Renal cortex interstitium (tissue), 11 donors: ENCODE data around the gene RAB10. TPM values are rescaled to one million over a fixed set of nuclear protein-coding genes. Genes with fewer than 3 reads are reported as not detected.

Source experiments
- DNase-seq, 11 donors: peaks; one replicate each; pipeline ENCODE4 v3.0.0-alpha.2; 2013; ENCODE audit warnings: low read depth in 9 of 11, low spot score in 4 of 11; ENCODE audit errors: extremely low read depth in 1 of 11
- polyA plus RNA-seq, 3 donors: library from polyadenylated mRNA; unstranded; fragments of 120-200 nt; gene quantifications; one replicate each; pipeline ENCODE4 v1.2.1, GENCODE V29; 2013; ENCODE audit not compliant: insufficient read length in 3 of 3

RAB10 gene
- polyA plus RNA-seq, 3 donors = 126 to 164 (median 145) TPM

GRCh38 chr2:26039603-26040323 is 5.9 kb downstream of the RAB10 start:
- DNase-seq = no peak

- DNase-seq = no peak
Measured at GRCh38 chr2:26043109-26043508, 9.2 kb downstream of the RAB10 start.

DNA sequence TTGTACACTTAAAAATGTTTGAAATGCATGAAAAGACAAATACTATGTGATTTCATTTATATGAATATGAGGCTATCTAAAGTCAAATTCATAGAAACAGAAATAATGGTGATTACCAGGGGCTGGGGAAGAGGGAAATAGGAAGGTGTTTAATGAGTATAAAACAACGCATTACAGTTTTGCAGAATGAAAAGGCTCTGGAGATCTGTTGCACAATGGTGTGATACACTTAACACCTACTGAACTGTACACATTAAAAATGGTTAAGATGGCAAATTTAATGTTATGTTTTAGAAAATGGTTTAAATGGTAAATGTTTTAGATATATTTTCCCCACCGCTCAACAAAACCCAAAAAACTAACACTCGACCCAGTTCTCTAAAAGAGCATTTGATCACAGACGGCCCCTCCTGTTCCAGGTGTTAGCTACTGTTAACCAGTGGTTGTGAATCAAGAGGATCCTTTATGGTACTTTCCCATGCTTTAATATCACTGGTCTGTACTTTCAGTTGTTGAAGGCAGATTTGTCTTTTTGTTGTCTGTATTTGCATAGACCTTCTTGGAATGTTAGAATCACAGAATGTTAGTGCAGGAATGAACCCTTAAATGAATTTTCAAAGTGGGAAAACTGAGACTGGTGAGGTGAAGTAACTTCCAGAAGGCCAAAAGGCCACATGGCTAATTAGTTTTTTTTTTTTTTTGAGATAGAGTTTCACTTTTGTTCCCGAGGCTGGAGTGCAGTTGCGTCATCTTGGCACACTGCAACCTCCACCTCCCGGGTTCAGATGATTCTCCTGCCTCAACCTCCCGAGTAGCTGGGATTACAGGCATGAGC is 10.2 kb downstream of the RAB10 start:
- no peak for DNase-seq

DNA sequence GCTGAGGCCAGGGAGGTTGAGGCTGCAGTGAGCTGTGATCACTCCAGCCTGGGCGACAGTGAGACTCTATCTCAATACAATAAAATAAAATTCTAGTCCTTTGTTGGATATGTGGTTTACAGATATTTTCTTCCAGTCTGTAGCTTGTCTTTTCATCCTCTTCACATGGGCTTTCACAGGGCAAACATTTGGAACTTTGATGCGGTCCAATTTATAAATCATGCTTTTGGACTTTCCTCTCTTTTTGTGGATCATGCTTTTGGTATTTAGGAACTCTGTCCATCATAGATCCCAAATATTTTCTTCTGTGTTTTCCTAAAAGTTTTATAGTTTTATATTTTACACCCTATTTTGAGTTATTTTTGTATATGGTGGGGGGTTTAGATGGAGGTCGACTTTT is 14.9 kb downstream of the RAB10 start:
- no peak for DNase-seq

DNA sequence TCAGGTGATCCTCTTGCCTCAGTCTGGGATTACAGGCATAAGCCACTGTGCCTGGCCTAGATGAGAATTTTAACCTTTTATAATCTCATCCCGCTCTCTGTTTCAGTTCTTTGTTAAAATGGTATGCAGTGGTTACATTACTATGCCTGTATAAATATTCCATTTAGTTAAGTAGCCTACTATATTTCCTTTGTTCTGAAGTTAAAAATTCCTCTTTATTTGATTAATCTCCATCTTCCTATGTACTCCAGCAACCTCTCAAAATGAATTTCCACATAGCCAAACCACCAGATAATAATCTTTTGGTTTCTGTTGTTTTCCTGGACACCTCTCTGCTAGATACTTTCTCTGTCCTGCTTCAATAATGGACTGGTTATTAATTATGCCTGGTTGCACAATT is 15.8 kb downstream of the RAB10 start:
- no peak for DNase-seq

DNA sequence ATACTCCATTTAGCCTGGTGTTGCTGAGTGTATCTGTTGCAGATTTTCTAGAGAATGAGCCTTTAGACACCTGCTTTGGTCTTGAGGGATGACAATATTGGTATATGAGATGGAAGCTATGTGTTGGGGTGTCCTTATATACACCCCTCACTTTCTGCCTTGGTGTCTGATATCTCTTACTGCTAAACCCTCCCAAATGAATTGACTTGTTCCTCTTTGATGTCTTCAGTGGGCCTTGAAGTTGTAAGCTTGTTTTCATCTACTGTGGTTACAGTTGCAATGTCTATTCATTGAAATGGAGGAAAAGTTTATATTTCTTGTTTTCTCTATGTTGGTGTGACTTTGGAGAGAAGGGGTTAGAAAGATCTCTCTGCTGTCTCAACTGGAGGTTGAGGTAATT is 18.9 kb downstream of the RAB10 start:
- no peak for DNase-seq

DNA sequence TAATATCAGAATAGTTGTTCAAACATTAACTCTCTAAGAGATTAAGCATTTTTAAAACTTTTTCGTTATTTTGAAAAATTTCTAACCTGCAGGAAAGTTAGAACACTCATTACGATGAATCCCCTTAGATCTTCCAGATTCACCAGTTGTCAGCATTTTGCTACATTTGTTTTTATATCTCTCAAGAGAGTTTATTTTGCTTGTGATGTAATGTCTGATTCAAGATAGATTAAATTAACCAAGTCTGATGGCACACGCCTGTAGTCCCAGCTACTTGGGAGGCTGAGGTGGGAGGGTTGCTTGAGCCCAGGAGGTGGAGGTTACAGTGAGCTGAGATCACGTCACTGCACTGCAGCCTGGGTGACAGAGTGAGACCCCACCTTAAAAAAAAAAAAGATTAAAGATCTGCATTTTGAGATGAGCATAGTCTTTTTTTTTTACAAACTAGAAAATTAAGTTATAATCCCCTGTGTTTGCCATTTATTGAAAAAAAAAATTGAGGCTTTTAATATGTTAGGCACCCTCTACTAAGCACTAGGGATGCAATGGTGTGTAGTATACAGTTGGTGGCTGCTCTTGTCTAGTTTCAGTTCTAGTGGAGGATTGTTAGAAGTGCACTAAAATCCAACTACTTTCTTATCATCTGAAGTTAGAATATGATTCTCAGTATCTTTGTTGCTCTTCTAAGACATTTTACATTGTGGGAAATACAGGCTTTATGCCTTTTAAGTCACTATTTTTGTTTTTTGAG is 20.9 kb downstream of the RAB10 start:
- DNase-seq = no peak

- DNase-seq = no peak
Measured at GRCh38 chr2:26058390-26058789, 24.5 kb downstream of the RAB10 start.

DNA sequence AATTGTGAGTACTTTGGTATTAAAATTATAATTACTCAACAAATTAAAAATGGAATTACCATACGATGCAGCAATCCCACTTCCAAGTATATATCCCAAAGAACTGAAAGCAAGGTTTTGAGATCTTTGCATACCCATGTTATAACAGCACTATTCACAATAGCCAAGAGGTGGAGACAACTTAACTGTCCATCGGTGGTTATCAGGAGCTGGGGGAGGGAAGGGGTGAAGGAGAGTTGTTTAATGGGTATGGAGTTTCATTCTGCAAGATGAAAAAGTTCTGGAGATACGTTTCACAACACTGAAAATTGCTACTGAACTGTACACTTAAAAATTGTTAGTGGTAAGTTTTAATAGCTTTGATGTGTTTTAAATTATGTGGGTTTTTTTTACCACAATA is 25.7 kb downstream of the RAB10 start:
- DNase-seq = no peak

GRCh38 chr2:26061539-26061938 is 27.7 kb downstream of the RAB10 start:
- DNase-seq = no peak

GRCh38 chr2:26064846-26065245 is 31.0 kb downstream of the RAB10 start:
- no peak for DNase-seq

DNA sequence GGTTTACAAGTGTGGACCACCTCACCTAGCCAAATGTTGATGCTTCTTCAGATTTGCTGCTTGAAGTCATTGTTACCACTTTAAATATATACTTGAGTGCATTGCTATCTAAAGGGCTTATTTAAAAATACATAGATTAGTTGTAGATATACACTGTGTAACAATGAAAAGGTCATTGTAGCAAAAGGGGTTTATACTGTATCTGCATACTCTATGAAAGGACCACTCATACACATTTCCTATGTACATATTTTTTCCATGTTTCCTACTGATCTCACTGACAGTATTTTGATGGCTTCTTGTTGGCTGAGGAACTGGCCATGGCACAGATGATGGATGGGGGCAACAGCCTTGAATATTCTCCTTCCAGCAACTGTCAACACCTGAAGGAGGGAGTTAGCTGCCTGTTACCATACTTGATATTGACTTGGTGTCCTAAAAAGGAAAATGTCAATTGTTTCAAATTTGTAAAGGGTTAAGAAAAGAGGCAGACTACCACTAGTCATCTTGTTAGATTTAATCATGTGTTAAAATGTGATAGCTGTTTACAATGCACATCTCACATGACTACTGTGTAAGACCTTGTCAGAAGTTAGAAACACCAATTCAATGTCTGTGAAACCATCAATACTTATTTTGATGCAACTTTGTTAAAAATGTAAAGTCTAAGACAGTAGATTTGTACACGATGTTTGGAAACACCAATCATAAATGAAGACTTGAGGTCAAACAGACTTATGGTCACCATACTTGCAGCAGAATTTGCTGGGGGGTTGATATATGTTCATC is 33.5 kb downstream of the RAB10 start:
- DNase-seq = no peak

GRCh38 chr2:26067980-26068507 is 34.2 kb downstream of the RAB10 start:
- no peak for DNase-seq

GRCh38 chr2:26068602-26069298 is 34.9 kb downstream of the RAB10 start:
- no peak for DNase-seq

DNA sequence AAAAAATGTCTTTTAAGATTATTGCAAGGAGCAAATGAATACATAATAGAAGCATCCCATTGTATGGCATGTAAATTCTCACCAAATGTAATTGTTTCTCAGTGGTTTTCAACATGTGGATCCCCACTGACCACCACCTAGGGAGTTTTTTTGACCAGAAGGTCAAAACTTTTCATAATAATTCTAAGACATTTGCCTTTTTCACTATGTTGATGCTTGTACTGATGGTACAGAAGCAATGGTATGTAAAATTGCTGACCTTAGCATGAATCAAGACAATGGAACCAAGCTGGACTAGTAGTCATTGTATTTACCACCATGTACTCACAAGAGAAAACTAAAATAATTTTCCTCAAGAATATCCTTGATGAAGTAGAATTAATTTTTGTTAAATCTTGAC is 36.8 kb downstream of the RAB10 start:
- DNase-seq = no peak

DNA sequence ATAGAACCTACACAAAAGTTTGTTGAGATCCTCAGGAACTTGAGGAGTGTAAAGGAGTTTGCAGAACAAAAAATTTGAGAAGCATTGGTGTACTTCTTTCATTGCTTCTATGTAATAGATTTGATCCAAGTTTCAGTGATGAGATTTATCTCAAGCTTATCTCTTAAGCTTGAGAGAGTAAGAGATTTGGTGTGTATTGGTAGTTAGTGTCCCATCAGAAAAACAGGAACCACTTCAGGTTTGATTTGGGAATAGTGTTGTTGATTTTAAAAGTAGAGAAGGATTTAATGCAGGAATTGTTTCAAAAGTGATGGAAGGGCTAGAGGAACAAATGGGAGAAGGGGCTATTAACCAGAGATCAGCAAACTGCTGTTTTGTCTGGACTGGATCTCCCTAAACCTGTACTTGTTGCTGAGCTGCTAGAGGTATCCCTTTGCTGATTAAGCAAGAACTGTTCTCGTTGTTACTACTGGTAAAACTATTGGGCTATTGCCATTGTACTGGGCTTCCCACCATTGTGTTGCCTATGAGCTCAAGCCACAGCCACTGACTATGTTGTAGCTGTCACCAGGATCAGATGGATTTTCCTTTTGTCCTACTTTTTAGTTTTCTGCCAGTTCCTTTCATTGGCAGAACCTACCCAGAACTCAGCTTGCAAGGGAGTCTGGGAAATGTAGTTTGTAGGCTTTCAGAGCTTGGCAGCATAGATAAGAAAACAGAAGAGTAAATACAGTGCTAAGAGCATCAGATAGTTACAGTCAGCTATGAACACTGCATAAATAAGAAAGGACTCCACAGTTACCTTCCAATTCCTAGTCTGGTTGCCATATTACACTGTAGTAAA is 39.3 kb downstream of the RAB10 start:
- DNase-seq = no peak

DNA sequence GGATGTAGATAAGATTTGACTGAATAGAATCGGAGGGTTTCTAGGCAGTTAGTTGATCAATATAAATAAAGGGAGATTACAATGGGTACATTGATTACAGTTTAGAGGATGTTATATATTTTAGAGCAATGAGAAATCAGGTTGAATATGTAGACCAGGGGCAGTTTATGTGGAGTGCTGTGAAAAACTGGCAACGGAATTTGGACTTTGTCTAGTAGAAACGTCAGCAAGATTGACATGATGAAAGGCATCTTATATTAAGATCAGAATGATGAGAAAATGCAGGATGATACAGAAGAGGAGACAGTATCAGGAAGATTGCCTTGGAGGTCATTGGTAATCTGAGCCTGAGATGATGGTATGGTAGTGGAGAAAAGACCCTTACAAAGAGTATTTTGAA is 39.9 kb downstream of the RAB10 start:
- DNase-seq = no peak
